ENCODE measurements around the gene GP1BB. TPM values are rescaled to one million over a fixed set of nuclear protein-coding genes. Genes with fewer than 3 reads are reported as not detected.

GP1BB gene
- polyA plus RNA-seq, 3 donors, result 0.13 to 1.5 (median 0.26) TPM

GRCh38 chr22:19720150-19720827 lies 3.0 kb upstream of the GP1BB start:
- DNase-seq, result no peak
- H3K27me3 Mint-ChIP-seq (ENCODE audit: low read depth in 3 of 3), result peaks cover 55 to 91% (median 63%) of the 10 kb centered on the region in 3 donors
- Histone ChIP-seq H3K4me2 (replicated peaks; ENCODE audit: extremely low read depth, low read length, poor library complexity, severe bottlenecking) (no peak overlapping the region), H3K4me1 (ENCODE audit: control insufficient read depth in 1 of 2, insufficient read depth in 2 of 2, low read length in 2 of 2) (peaks cover 18 to 40% of the 10 kb centered on the region in 2 donors), H3K4me3 (replicated peaks in 1 of 3; ENCODE audit: low read depth in 2 of 3, low read length in 3 of 3) (no peak overlapping the region), H3K27ac (ENCODE audit: low read depth in 1 of 2, low read length in 2 of 2) (no peak overlapping the region), H3K36me3 (replicated peaks in 1 of 2; ENCODE audit: control insufficient read depth in 1 of 2, insufficient read depth in 2 of 2, low read length in 2 of 2) (no peaks in the 10 kb centered on the region), H3K9me3 (replicated peaks in 1 of 2; ENCODE audit: control insufficient read depth in 1 of 2, insufficient read depth in 1 of 2, low read length in 2 of 2) (peaks cover 0 to 24% of the 10 kb centered on the region in 2 donors), H3K79me2 (ENCODE audit: insufficient read depth, low read length) (no peaks in the 10 kb centered on the region), H3K9ac (ENCODE audit: insufficient read depth, low read length, poor library complexity, severe bottlenecking) (no peak overlapping the region), H2AFZ (ENCODE audit: insufficient read depth, low read depth, low read length, poor library complexity, severe bottlenecking) (no peak overlapping the region), H4K20me1 (ENCODE audit: insufficient read depth, low read length) (no peaks in the 10 kb centered on the region), H3K27me3 (ENCODE audit: control insufficient read depth in 2 of 2, insufficient read depth in 2 of 2, low read length in 2 of 2) (peaks cover 15 to 83% of the 10 kb centered on the region in 2 donors)
- 96% methylated on average over 22 of the region's 26 CpGs for WGBS (ENCODE audit: insufficient coverage)
- peaks cover 0 to 14% of the 10 kb centered on the region in 2 donors for H3K36me3 Mint-ChIP-seq
- intact Hi-C loops (cut with micrococcal nuclease), result no loop called here
- peaks cover 0 to 17% (median 8%) of the 10 kb centered on the region in 7 donors for H3K9me3 Mint-ChIP-seq
- peak overlapping the region in 1 of 2 donors; percentile 76 for H3K4me3 Mint-ChIP-seq
- TF ChIP-seq CTCF (IDR thresholded peaks at IDR 0.05), result no peak
- H3K27ac Mint-ChIP-seq, result no peak overlapping the region
- peaks cover 16% of the 10 kb centered on the region for H3K4me1 Mint-ChIP-seq

- H3K4me2 ChIP-seq (replicated peaks; ENCODE audit: extremely low read depth, low read length, poor library complexity, severe bottlenecking), result no peak overlapping the region
- H2AFZ ChIP-seq (ENCODE audit: insufficient read depth, low read depth, low read length, poor library complexity, severe bottlenecking), result no peak overlapping the region
- H3K4me3 ChIP-seq (replicated peaks in 1 of 3; ENCODE audit: low read depth in 2 of 3, low read length in 3 of 3), result no peak overlapping the region
- no peaks in the 10 kb centered on the region for H3K36me3 ChIP-seq (replicated peaks in 1 of 2; ENCODE audit: control insufficient read depth in 1 of 2, insufficient read depth in 2 of 2, low read length in 2 of 2)
- Mint-ChIP-seq H3K27ac (no peak overlapping the region), H3K4me3 (peak overlapping the region in 1 of 2 donors; percentile 76), H3K4me1 (peaks cover 16% of the 10 kb centered on the region), H3K27me3 (ENCODE audit: low read depth in 3 of 3) (peaks cover 52 to 89% (median 61%) of the 10 kb centered on the region in 3 donors), H3K36me3 (peaks cover 0 to 14% of the 10 kb centered on the region in 2 donors), H3K9me3 (peaks cover 0 to 17% (median 9%) of the 10 kb centered on the region in 7 donors)
- DNase-seq, result no peak
- intact Hi-C loops (cut with micrococcal nuclease), result no loop called here
- TF ChIP-seq CTCF (IDR thresholded peaks at IDR 0.05), result no peak
- no peak overlapping the region for H3K27ac ChIP-seq (ENCODE audit: low read depth in 1 of 2, low read length in 2 of 2)
- H3K79me2 ChIP-seq (ENCODE audit: insufficient read depth, low read length), result no peaks in the 10 kb centered on the region
- no peak overlapping the region for H3K9ac ChIP-seq (ENCODE audit: insufficient read depth, low read length, poor library complexity, severe bottlenecking)
- H3K4me1 ChIP-seq (ENCODE audit: control insufficient read depth in 1 of 2, insufficient read depth in 2 of 2, low read length in 2 of 2), result peaks cover 18 to 39% of the 10 kb centered on the region in 2 donors
- H4K20me1 ChIP-seq (ENCODE audit: insufficient read depth, low read length), result no peaks in the 10 kb centered on the region
- 100% methylated on average over 2 of the region's 2 CpGs for WGBS (ENCODE audit: insufficient coverage)
- peaks cover 15 to 80% of the 10 kb centered on the region in 2 donors for H3K27me3 ChIP-seq (ENCODE audit: control insufficient read depth in 2 of 2, insufficient read depth in 2 of 2, low read length in 2 of 2)
- peaks cover 0 to 24% of the 10 kb centered on the region in 2 donors for H3K9me3 ChIP-seq (replicated peaks in 1 of 2; ENCODE audit: control insufficient read depth in 1 of 2, insufficient read depth in 1 of 2, low read length in 2 of 2)
These were observed 2.4 kb upstream of the GP1BB start for GRCh38 chr22:19720999-19721329.
